ENCODE measurements around the gene LRRC72.
"Not testable (repeated sequence)": the region's sequence is repeated elsewhere in the genome, so short reads cannot be mapped to it uniquely, and the experiment has no call there.

LRRC72 gene

GRCh38 chr7:16511314-16511713 is 15.3 kb upstream of the LRRC72 start:
- DNase-seq (no peak), ATAC-seq (replicated peaks) (no peak)
- Mint-ChIP-seq H3K4me1 (no peaks in the 10 kb centered on the region), H3K9me3 (peaks cover 2 to 4% of the 10 kb centered on the region in 2 donors), H3K27me3 (no peaks in the 10 kb centered on the region), H3K27ac (no peak overlapping the region), H3K36me3 (no peaks in the 10 kb centered on the region), H3K4me3 (no peak overlapping the region)

- ATAC-seq (replicated peaks) (no peak), DNase-seq (no peak)
- H3K4me3 Mint-ChIP-seq = no peak overlapping the region
- H3K36me3 Mint-ChIP-seq = no peaks in the 10 kb centered on the region
- no peak overlapping the region for H3K27ac Mint-ChIP-seq
- H3K4me1 Mint-ChIP-seq = peaks cover 0 to 7% of the 10 kb centered on the region in 2 donors
- H3K9me3 Mint-ChIP-seq = peaks cover 4% of the 10 kb centered on the region in 2 donors
- H3K27me3 Mint-ChIP-seq = no peaks in the 10 kb centered on the region
These were observed 14.5 kb upstream of the LRRC72 start for GRCh38 chr7:16512097-16512496.

- Mint-ChIP-seq H3K27me3 (no peaks in the 10 kb centered on the region), H3K4me3 (no peak overlapping the region), H3K27ac (no peak overlapping the region), H3K36me3 (no peaks in the 10 kb centered on the region), H3K4me1 (peaks cover 0 to 7% of the 10 kb centered on the region in 2 donors), H3K9me3 (peaks cover 0 to 4% of the 10 kb centered on the region in 2 donors)
- no peak for ATAC-seq (replicated peaks)
- no peak for DNase-seq
These were observed 12.4 kb upstream of the LRRC72 start for GRCh38 chr7:16514271-16514670.

DNA sequence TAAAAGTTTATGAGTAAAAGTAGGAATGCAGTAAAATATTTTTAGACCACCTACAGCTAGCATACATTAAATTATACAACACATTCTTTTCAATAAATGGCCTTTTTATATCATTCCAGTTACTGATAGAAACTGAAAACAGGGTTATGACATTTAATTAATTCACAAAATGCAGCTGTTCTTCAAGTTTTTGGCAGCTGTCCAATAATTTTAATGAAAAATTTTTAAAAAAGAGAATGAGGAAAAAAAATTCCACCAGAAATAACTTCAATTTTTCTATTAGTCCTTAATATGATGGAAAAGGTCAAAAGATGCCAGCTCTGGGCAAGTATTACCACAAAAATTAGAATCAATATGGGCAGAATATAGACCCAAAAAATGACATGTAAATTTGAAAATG is 11.9 kb upstream of the LRRC72 start:
- peaks cover 0 to 7% of the 10 kb centered on the region in 2 donors for H3K4me1 Mint-ChIP-seq

GRCh38 chr7:16515785-16516685 is 10.6 kb upstream of the LRRC72 start:
- no peaks in the 10 kb centered on the region for H3K36me3 Mint-ChIP-seq
- no peak for DNase-seq
- no peak overlapping the region for H3K4me3 Mint-ChIP-seq
- no peak overlapping the region for H3K27ac Mint-ChIP-seq
- no peaks in the 10 kb centered on the region for H3K27me3 Mint-ChIP-seq
- H3K4me1 Mint-ChIP-seq = peaks cover 0 to 7% of the 10 kb centered on the region in 2 donors
- peaks cover 0 to 9% of the 10 kb centered on the region in 2 donors for H3K9me3 Mint-ChIP-seq
- peak; percentile 87 to 92 for ATAC-seq (replicated peaks)

More for the DNA sequence above, 11.9 kb upstream of the LRRC72 start:
- Mint-ChIP-seq H3K27ac (no peak overlapping the region), H3K36me3 (no peaks in the 10 kb centered on the region), H3K9me3 (peaks cover 0 to 4% of the 10 kb centered on the region in 2 donors), H3K4me3 (no peak overlapping the region), H3K27me3 (no peaks in the 10 kb centered on the region)
- DNase-seq (no peak), ATAC-seq (replicated peaks) (no peak)

GRCh38 chr7:16519985-16520384 is 6.6 kb upstream of the LRRC72 start:
- H3K27me3 Mint-ChIP-seq; H3K36me3 Mint-ChIP-seq; DNase-seq; H3K4me3 Mint-ChIP-seq; H3K9me3 Mint-ChIP-seq; H3K27ac Mint-ChIP-seq; ATAC-seq (replicated peaks); H3K4me1 Mint-ChIP-seq: not testable (repeated sequence)

DNA sequence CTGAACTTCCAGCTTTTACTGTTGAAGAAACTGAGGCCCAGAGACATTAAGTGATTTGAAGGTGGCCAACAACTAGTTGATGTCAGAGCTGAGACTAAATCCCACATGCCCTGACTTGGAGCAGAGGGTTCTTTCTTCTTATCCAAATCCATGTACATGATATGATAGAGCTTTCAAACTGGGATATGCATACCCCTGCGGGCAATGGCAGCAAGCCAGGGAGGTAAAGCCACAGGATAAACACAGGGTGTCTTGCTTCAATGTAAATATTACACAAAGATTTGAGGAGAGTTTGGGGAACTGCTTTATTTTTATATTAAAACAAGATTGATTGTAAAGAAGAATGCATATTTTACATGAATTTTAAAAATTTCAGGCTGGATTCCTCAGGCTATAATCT is 2.3 kb upstream of the LRRC72 start:
- no peaks in the 10 kb centered on the region for H3K36me3 Mint-ChIP-seq
- H3K27me3 Mint-ChIP-seq = peaks cover 0 to 5% of the 10 kb centered on the region in 2 donors
- no peak overlapping the region for H3K27ac Mint-ChIP-seq
- H3K4me3 Mint-ChIP-seq = no peak overlapping the region
- DNase-seq = no peak
- no peak for ATAC-seq (replicated peaks)
- H3K4me1 Mint-ChIP-seq = no peaks in the 10 kb centered on the region
- H3K9me3 Mint-ChIP-seq = peaks cover 0 to 5% of the 10 kb centered on the region in 2 donors

DNA sequence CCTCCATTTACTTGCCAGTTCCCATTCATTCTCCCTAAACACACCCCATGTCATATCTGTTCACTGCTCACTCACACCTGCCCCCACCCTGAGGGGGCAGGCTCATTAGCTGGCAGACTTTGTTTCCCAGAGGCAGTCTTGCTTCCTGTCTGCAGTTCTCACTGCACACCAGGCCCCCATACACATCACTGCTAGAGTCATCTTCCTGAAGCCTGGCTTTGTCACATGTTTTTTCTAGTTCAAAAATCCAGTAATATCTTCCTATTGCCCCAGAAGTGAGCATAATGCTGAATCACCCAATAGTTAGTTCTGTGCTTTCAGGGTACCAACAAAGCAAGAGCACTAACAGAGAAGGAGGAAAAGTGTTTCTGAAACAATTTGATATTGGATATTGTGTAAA is 1.9 kb downstream of the LRRC72 start:
- DNase-seq (no peak), ATAC-seq (replicated peaks) (no peak)
- H3K4me3 Mint-ChIP-seq = no peak overlapping the region
- H3K27me3 Mint-ChIP-seq = peaks cover 0 to 5% of the 10 kb centered on the region in 2 donors
- no peak overlapping the region for H3K27ac Mint-ChIP-seq
- H3K36me3 Mint-ChIP-seq = no peaks in the 10 kb centered on the region
- H3K9me3 Mint-ChIP-seq = no peaks in the 10 kb centered on the region
- peaks cover 0 to 2% of the 10 kb centered on the region in 2 donors for H3K4me1 Mint-ChIP-seq

- no peaks in the 10 kb centered on the region for H3K36me3 Mint-ChIP-seq
- no peak for DNase-seq
- H3K9me3 Mint-ChIP-seq = no peaks in the 10 kb centered on the region
- no peak overlapping the region for H3K4me3 Mint-ChIP-seq
- H3K27ac Mint-ChIP-seq = no peak overlapping the region
- H3K4me1 Mint-ChIP-seq = peaks cover 0 to 2% of the 10 kb centered on the region in 2 donors
- H3K27me3 Mint-ChIP-seq = peaks cover 0 to 5% of the 10 kb centered on the region in 2 donors
- ATAC-seq (replicated peaks) = no peak
These were observed 3.1 kb downstream of the LRRC72 start for GRCh38 chr7:16529697-16530096.

DNA sequence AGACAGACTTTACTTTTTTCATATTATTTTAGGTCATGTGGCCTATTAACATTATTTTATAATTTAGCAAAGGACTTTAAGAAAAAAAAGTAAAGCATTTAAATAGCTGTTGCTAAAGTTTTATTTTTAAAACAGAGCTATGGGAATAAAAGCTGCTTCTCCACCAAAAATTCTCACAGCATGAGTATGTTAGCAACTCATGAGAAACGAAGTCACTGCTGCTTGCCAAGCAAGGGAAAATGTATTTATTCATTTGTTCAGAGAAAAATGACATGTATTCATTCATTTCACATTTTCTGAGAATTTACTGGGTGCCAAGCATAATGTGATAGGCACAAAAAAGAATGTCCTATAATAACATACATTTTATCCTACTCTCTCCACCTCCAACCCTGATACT is 5.1 kb downstream of the LRRC72 start:
- no peak for ATAC-seq (replicated peaks)
- H3K27me3 Mint-ChIP-seq = peaks cover 0 to 5% of the 10 kb centered on the region in 2 donors
- H3K36me3 Mint-ChIP-seq = no peaks in the 10 kb centered on the region
- no peak for DNase-seq
- H3K4me1 Mint-ChIP-seq = peaks cover 0 to 2% of the 10 kb centered on the region in 2 donors
- no peak overlapping the region for H3K4me3 Mint-ChIP-seq
- H3K27ac Mint-ChIP-seq = no peak overlapping the region
- no peaks in the 10 kb centered on the region for H3K9me3 Mint-ChIP-seq

- Mint-ChIP-seq H3K27ac (no peak overlapping the region), H3K4me1 (peaks cover 0 to 2% of the 10 kb centered on the region in 2 donors), H3K36me3 (no peaks in the 10 kb centered on the region), H3K9me3 (no peaks in the 10 kb centered on the region), H3K4me3 (no peak overlapping the region), H3K27me3 (peaks cover 0 to 5% of the 10 kb centered on the region in 2 donors)
- DNase-seq = no peak
- ATAC-seq (replicated peaks) = no peak
These were observed 5.6 kb downstream of the LRRC72 start for GRCh38 chr7:16532272-16532671.

DNA sequence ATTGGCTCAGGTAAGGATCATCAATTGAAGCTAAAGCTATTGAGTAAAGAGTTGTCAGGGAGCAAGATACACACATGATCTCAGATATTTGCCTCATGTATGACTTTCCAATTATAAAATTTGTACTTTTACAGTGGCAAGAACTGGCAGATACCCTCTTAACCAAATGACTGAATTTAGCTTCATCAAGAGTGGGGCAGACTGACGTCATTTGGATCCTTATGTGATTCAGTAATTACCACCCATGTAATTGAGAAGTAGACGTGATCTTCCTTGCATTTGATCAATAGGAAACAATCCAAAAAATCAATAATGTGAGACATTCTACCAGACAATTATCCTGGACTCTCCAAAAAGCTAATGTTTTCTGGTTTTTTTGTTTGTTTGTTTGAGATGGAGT is 8.9 kb downstream of the LRRC72 start:
- H3K9me3 Mint-ChIP-seq = peaks cover 10 to 12% of the 10 kb centered on the region in 2 donors
- H3K4me1 Mint-ChIP-seq = peaks cover 0 to 2% of the 10 kb centered on the region in 2 donors
- H3K27me3 Mint-ChIP-seq = no peaks in the 10 kb centered on the region
- no peak for ATAC-seq (replicated peaks)
- DNase-seq = no peak
- no peak overlapping the region for H3K27ac Mint-ChIP-seq
- H3K4me3 Mint-ChIP-seq = no peak overlapping the region
- H3K36me3 Mint-ChIP-seq = no peaks in the 10 kb centered on the region

GRCh38 chr7:16540559-16540958 is 13.9 kb downstream of the LRRC72 start:
- not testable (repeated sequence) for H3K4me1 Mint-ChIP-seq, H3K27me3 Mint-ChIP-seq, H3K4me3 Mint-ChIP-seq, H3K36me3 Mint-ChIP-seq, H3K27ac Mint-ChIP-seq, DNase-seq
- ATAC-seq (replicated peaks) = peak in 1 of 2 donors; percentile 34
- peaks cover 13 to 16% of the 10 kb centered on the region in 2 donors for H3K9me3 Mint-ChIP-seq

DNA sequence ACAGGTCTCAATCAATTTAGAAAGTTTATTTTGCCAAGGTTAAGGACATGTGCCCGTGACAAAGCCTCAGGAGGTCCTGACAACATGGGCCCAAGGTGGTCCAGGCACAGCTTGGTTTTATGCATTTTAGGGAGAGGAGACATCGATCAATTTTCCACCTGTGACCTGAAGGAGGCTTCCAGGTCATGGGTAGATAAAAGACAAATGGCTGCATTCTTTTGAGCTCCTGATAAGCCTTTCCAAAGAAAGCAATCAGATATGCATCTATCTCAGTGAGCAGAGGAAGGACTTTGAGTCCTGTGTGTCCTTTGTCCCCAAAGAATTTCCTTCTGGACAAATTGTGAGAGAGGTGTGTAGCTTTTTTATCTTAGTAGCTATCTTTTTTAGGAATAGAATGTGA is 15.8 kb downstream of the LRRC72 start:
- no peaks in the 10 kb centered on the region for H3K4me1 Mint-ChIP-seq
- H3K27me3 Mint-ChIP-seq = peaks cover 0 to 7% of the 10 kb centered on the region in 2 donors
- H3K36me3 Mint-ChIP-seq = no peaks in the 10 kb centered on the region
- DNase-seq = no peak
- peaks cover 13 to 16% of the 10 kb centered on the region in 2 donors for H3K9me3 Mint-ChIP-seq
- no peak overlapping the region for H3K27ac Mint-ChIP-seq
- H3K4me3 Mint-ChIP-seq = no peak overlapping the region
- ATAC-seq (replicated peaks) = no peak

DNA sequence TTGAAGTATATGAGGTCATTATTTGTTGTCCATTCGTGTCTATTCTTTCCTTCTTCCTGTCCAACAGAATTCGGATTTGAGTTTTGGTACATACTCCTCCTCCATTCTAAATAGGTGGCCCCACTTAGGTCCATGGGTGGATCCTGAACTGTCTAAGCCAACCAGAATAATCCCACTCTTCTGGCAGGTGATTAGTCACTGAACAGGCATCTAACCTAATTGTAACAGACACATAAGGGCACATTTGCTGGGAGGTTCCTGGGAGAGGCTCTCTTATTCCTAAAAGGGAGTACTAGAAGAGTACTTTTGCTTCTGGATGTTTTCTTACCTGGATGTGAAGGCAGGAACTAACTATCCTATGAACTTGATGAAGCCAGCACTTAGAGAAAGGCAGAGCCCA is 16.8 kb downstream of the LRRC72 start:
- H3K27ac Mint-ChIP-seq = no peak overlapping the region
- DNase-seq (no peak), ATAC-seq (replicated peaks) (no peak)
- peaks cover 13 to 16% of the 10 kb centered on the region in 2 donors for H3K9me3 Mint-ChIP-seq
- H3K36me3 Mint-ChIP-seq = no peaks in the 10 kb centered on the region
- H3K27me3 Mint-ChIP-seq = peaks cover 0 to 7% of the 10 kb centered on the region in 2 donors
- no peak overlapping the region for H3K4me3 Mint-ChIP-seq
- H3K4me1 Mint-ChIP-seq = no peaks in the 10 kb centered on the region

All from stimulated activated naive B cell treated with anti-CD40 and anti-IgM and Interleukin-4, amounts not matched to agents 10 μg/mL and 1 μg/mL and 100 μg/mL, for 72 hours (primary cell).